CD4-positive, CD25-positive, alpha-beta regulatory T cell (primary cell): Measurements from ENCODE around the gene B4GALNT3. TPM values are rescaled to one million over a fixed set of nuclear protein-coding genes. Genes with fewer than 3 reads are reported as not detected.

Experiments
- ATAC-seq, 2 donors: fragments of 150-1000 bp; cut with Tn5 transposase; one replicate each; pipeline ENCODE4 v1.10.0; 2021; ENCODE audit warnings: low read depth in 2 of 2, moderate number of reproducible peaks in 2 of 2, moderate library complexity in 1 of 2
- DNase-seq, 3 donors: peaks; one replicate each; pipeline versions ENCODE4 v3.0.0 to v3.0.0-alpha.2; 2012 to 2022; ENCODE audit warnings: mixed read lengths in 1 of 3
- H3K27ac ChIP-seq: one replicate; pipeline ENCODE4 v1.7.0; 2013; ENCODE audit warnings: mild to moderate bottlenecking, low read length; ENCODE audit not compliant: insufficient read depth, poor library complexity, severe bottlenecking
- H3K27me3 ChIP-seq: one replicate; pipeline ENCODE4 v1.7.0; 2013; ENCODE audit warnings: low read length; ENCODE audit not compliant: control insufficient read depth, insufficient read depth
- H3K36me3 ChIP-seq: one replicate; pipeline ENCODE4 v1.7.0; 2013; ENCODE audit warnings: mild to moderate bottlenecking, low read length, moderate library complexity; ENCODE audit not compliant: control insufficient read depth, insufficient read depth
- H3K4me1 ChIP-seq: 2 replicates; pipeline ENCODE4 v1.7.0; 2013; ENCODE audit warnings: mild to moderate bottlenecking, low read length; ENCODE audit not compliant: insufficient read depth, control insufficient read depth, poor library complexity, severe bottlenecking
- H3K4me3 ChIP-seq: one replicate; pipeline ENCODE4 v1.7.0; 2013; ENCODE audit warnings: low read depth, mild to moderate bottlenecking, low read length, moderate library complexity
- H3K9me3 ChIP-seq, 2 experiments: 1 replicate in 1 of 2; 2 replicates in 1 of 2; pipeline ENCODE4 v1.7.0; 2013; ENCODE audit warnings: low read length in 2 of 2, mild to moderate bottlenecking in 1 of 2, moderate library complexity in 1 of 2; ENCODE audit not compliant: control insufficient read depth in 2 of 2
- H3K27ac Mint-ChIP-seq, 3 donors: one replicate each; pipeline ENCODE4 v1.8.0; 2020 to 2022; ENCODE audit warnings: mild to moderate bottlenecking in 3 of 3, mixed read lengths in 3 of 3, moderate library complexity in 2 of 3
- H3K27me3 Mint-ChIP-seq: one replicate; pipeline ENCODE4 v1.8.0; 2022; ENCODE audit warnings: mild to moderate bottlenecking, mixed read lengths
- H3K36me3 Mint-ChIP-seq: one replicate; pipeline ENCODE4 v1.8.0; 2020; ENCODE audit warnings: mixed read lengths
- H3K4me1 Mint-ChIP-seq, 4 donors: one replicate each; pipeline ENCODE4 v1.8.0; 2020 to 2022; ENCODE audit warnings: mixed read lengths in 4 of 4, mild to moderate bottlenecking in 1 of 4
- H3K4me3 Mint-ChIP-seq, 4 donors: one replicate each; pipeline ENCODE4 v1.8.0; 2020 to 2022; ENCODE audit warnings: mild to moderate bottlenecking in 4 of 4, mixed read lengths in 4 of 4, moderate library complexity in 3 of 4
- H3K9me3 Mint-ChIP-seq, 7 donors: one replicate each; pipeline ENCODE4 v1.8.0; 2020 to 2022; ENCODE audit warnings: mixed read lengths in 7 of 7, mild to moderate bottlenecking in 3 of 7, moderate library complexity in 2 of 7
- polyA plus RNA-seq, 4 donors: library from polyadenylated mRNA; unstranded; fragments of 300-500 nt; fragmentation: Illumina TruSeq; gene quantifications; one replicate each; pipeline ENCODE4 v1.2.3, GENCODE V29; 2021
- total RNA-seq: library from RNA; stranded (reverse); gene quantifications from one replicate; pipeline ENCODE4 v1.2.3, GENCODE V29; 2022

B4GALNT3 gene
- total and polyA plus RNA-seq, 5 donors from 2014 or later, result 0.06 to 2.1 (median 1.0) TPM

- H3K4me3 ChIP-seq, result no peak overlapping the region
- peak overlapping the region in 1 of 3 donors; percentile 85 for H3K27ac Mint-ChIP-seq
Observed at GRCh38 chr12:501722-502447, 42.1 kb downstream of the B4GALNT3 start.

GRCh38 chr12:503111-503761 lies 43.5 kb downstream of the B4GALNT3 start:
- H3K27ac Mint-ChIP-seq, result no peak overlapping the region
- DNase-seq, result no peak
- peaks cover 2% of the 10 kb centered on the region for H3K4me1 ChIP-seq
- peaks cover 3% of the 10 kb centered on the region for H3K36me3 Mint-ChIP-seq
- H3K27me3 Mint-ChIP-seq, result peaks cover 37% of the 10 kb centered on the region
- no peaks in the 10 kb centered on the region for H3K9me3 ChIP-seq
- H3K4me3 ChIP-seq, result no peak overlapping the region
- peaks cover 0 to 16% (median 5%) of the 10 kb centered on the region in 4 donors for H3K4me1 Mint-ChIP-seq
- no peaks in the 10 kb centered on the region for H3K27me3 ChIP-seq
- H3K27ac ChIP-seq, result no peak overlapping the region
- ATAC-seq, result no peak
- H3K9me3 Mint-ChIP-seq, result peaks cover 0 to 1% (median 0%) of the 10 kb centered on the region in 7 donors
- no peaks in the 10 kb centered on the region for H3K36me3 ChIP-seq
- H3K4me3 Mint-ChIP-seq, result no peak overlapping the region

More at GRCh38 chr12:501722-502447, 42.1 kb downstream of the B4GALNT3 start:
- peaks cover 41% of the 10 kb centered on the region for H3K27me3 Mint-ChIP-seq
- H3K9me3 Mint-ChIP-seq, result peaks cover 0 to 1% (median 0%) of the 10 kb centered on the region in 7 donors
- DNase-seq (no peak), ATAC-seq (no peak)
- peaks cover 6% of the 10 kb centered on the region for H3K36me3 Mint-ChIP-seq
- no peak overlapping the region for H3K4me3 Mint-ChIP-seq
- Histone ChIP-seq H3K27me3 (no peaks in the 10 kb centered on the region), H3K36me3 (no peaks in the 10 kb centered on the region), H3K9me3 (no peaks in the 10 kb centered on the region), H3K4me1 (peaks cover 7% of the 10 kb centered on the region), H3K27ac (no peak overlapping the region)
- peaks cover 0 to 24% (median 9%) of the 10 kb centered on the region in 4 donors for H3K4me1 Mint-ChIP-seq

GRCh38 chr12:505221-505620 lies 45.5 kb downstream of the B4GALNT3 start:
- H3K27ac ChIP-seq, result no peak overlapping the region
- peaks cover 28% of the 10 kb centered on the region for H3K27me3 Mint-ChIP-seq
- no peaks in the 10 kb centered on the region for H3K27me3 ChIP-seq
- H3K9me3 ChIP-seq, result no peaks in the 10 kb centered on the region
- H3K27ac Mint-ChIP-seq, result peak overlapping the region in 1 of 3 donors; percentile 65
- H3K4me1 ChIP-seq, result no peaks in the 10 kb centered on the region
- H3K4me3 Mint-ChIP-seq, result no peak overlapping the region
- no peak overlapping the region for H3K4me3 ChIP-seq
- H3K36me3 Mint-ChIP-seq, result peaks cover 3% of the 10 kb centered on the region
- no peak for DNase-seq
- peaks cover 0 to 1% (median 0%) of the 10 kb centered on the region in 7 donors for H3K9me3 Mint-ChIP-seq
- no peak for ATAC-seq
- H3K36me3 ChIP-seq, result no peaks in the 10 kb centered on the region
- peaks cover 0 to 9% (median 2%) of the 10 kb centered on the region in 4 donors for H3K4me1 Mint-ChIP-seq

- H3K4me1 Mint-ChIP-seq, result peaks cover 0 to 7% (median 1%) of the 10 kb centered on the region in 4 donors
- no peaks in the 10 kb centered on the region for H3K4me1 ChIP-seq
- no peaks in the 10 kb centered on the region for H3K36me3 ChIP-seq
- H3K9me3 Mint-ChIP-seq, result peaks cover 0 to 1% (median 0%) of the 10 kb centered on the region in 7 donors
- no peak overlapping the region for H3K4me3 ChIP-seq
- H3K27me3 ChIP-seq, result no peaks in the 10 kb centered on the region
- H3K36me3 Mint-ChIP-seq, result peaks cover 3% of the 10 kb centered on the region
- H3K4me3 Mint-ChIP-seq, result no peak overlapping the region
- H3K27ac Mint-ChIP-seq, result no peak overlapping the region
- DNase-seq (no peak), ATAC-seq (no peak)
- H3K27ac ChIP-seq, result no peak overlapping the region
- H3K9me3 ChIP-seq, result no peaks in the 10 kb centered on the region
- H3K27me3 Mint-ChIP-seq, result peaks cover 18% of the 10 kb centered on the region
Observed at GRCh38 chr12:507391-507796, 47.7 kb downstream of the B4GALNT3 start.

- Mint-ChIP-seq H3K9me3 (peaks cover 0 to 1% (median 0%) of the 10 kb centered on the region in 7 donors), H3K27ac (no peak overlapping the region), H3K4me1 (peaks cover 0 to 3% (median 1%) of the 10 kb centered on the region in 4 donors), H3K4me3 (no peak overlapping the region), H3K27me3 (peaks cover 17% of the 10 kb centered on the region), H3K36me3 (peaks cover 3% of the 10 kb centered on the region)
- Histone ChIP-seq H3K4me1 (no peaks in the 10 kb centered on the region), H3K4me3 (no peak overlapping the region), H3K36me3 (no peaks in the 10 kb centered on the region), H3K9me3 (no peaks in the 10 kb centered on the region), H3K27me3 (no peaks in the 10 kb centered on the region), H3K27ac (no peak overlapping the region)
- ATAC-seq, result no peak
- DNase-seq, result no peak
Observed at GRCh38 chr12:508145-508544, 48.4 kb downstream of the B4GALNT3 start.

GRCh38 chr12:508795-509194 lies 49.1 kb downstream of the B4GALNT3 start:
- peaks cover 0 to 1% (median 0%) of the 10 kb centered on the region in 7 donors for H3K9me3 Mint-ChIP-seq
- H3K36me3 Mint-ChIP-seq, result peaks cover 3% of the 10 kb centered on the region
- H3K27ac Mint-ChIP-seq, result peak overlapping the region in 1 of 3 donors; percentile 20

GRCh38 chr12:509500-509899 lies 49.8 kb downstream of the B4GALNT3 start:
- Mint-ChIP-seq H3K4me1 (no peaks in the 10 kb centered on the region), H3K27me3 (peaks cover 16% of the 10 kb centered on the region), H3K9me3 (peaks cover 0 to 1% (median 0%) of the 10 kb centered on the region in 7 donors), H3K4me3 (no peak overlapping the region), H3K27ac (no peak overlapping the region), H3K36me3 (peaks cover 3% of the 10 kb centered on the region)
- no peaks in the 10 kb centered on the region for H3K9me3 ChIP-seq
- H3K36me3 ChIP-seq, result no peaks in the 10 kb centered on the region
- H3K27me3 ChIP-seq, result no peaks in the 10 kb centered on the region
- no peaks in the 10 kb centered on the region for H3K4me1 ChIP-seq
- DNase-seq (no peak), ATAC-seq (no peak)
- no peak overlapping the region for H3K27ac ChIP-seq
- no peak overlapping the region for H3K4me3 ChIP-seq

More at GRCh38 chr12:508795-509194, 49.1 kb downstream of the B4GALNT3 start:
- H3K4me3 ChIP-seq, result no peak overlapping the region
- no peaks in the 10 kb centered on the region for H3K4me1 ChIP-seq
- peaks cover 16% of the 10 kb centered on the region for H3K27me3 Mint-ChIP-seq
- H3K27me3 ChIP-seq, result no peaks in the 10 kb centered on the region
- no peaks in the 10 kb centered on the region for H3K9me3 ChIP-seq
- H3K36me3 ChIP-seq, result no peaks in the 10 kb centered on the region
- no peak for DNase-seq
- H3K4me1 Mint-ChIP-seq, result no peaks in the 10 kb centered on the region
- no peak overlapping the region for H3K4me3 Mint-ChIP-seq
- no peak overlapping the region for H3K27ac ChIP-seq
- no peak for ATAC-seq
